ENCODE measurements around the gene RPP14.

The RPP14 gene

DNA sequence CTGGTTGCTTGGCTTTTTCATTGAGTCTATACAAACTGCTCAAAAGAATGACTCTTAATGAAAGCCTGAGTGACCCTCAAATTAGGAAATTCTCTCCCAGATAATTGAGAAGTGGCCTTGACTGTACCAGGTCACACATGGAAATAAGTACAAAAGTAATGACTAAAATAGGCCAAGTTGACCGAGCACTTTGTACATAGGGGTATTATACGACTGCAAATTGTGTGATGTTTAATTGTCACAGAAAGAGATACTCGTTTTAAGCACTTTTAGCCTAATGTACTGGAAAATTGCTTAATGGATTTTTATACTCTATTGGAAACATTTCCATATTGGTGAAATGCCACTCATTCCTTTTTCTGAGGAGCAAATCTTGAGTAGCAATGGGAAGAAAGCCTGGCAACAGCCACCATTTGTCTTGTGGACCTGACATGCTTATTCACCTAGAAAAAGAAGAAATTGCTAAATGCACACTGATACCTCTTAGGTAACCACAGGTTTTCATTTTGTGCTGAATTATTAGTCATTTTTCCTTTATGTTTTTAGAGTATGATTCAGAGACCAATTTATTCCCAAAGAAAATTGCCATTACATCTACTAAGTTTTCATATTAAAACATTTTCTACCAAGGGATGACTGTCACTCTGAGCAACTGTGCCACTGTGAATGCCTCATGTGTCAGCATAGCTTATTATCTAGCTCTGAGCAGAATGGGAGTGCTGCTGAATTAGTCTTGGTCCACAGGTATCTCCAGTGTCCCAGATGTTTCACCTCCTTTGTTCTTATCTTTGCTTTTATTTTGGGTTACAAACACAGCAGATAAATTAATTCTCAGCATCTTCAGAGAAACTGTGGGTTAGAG, 17.7 kb downstream of the RPP14 start:
- Histone ChIP-seq H3K27me3 (ENCODE audit: control insufficient read depth in 1 of 2, insufficient read depth in 2 of 2, low read length in 2 of 2) (no peaks in the 10 kb centered on the region), H3K9ac (ENCODE audit: low read length) (no peak overlapping the region)

DNA sequence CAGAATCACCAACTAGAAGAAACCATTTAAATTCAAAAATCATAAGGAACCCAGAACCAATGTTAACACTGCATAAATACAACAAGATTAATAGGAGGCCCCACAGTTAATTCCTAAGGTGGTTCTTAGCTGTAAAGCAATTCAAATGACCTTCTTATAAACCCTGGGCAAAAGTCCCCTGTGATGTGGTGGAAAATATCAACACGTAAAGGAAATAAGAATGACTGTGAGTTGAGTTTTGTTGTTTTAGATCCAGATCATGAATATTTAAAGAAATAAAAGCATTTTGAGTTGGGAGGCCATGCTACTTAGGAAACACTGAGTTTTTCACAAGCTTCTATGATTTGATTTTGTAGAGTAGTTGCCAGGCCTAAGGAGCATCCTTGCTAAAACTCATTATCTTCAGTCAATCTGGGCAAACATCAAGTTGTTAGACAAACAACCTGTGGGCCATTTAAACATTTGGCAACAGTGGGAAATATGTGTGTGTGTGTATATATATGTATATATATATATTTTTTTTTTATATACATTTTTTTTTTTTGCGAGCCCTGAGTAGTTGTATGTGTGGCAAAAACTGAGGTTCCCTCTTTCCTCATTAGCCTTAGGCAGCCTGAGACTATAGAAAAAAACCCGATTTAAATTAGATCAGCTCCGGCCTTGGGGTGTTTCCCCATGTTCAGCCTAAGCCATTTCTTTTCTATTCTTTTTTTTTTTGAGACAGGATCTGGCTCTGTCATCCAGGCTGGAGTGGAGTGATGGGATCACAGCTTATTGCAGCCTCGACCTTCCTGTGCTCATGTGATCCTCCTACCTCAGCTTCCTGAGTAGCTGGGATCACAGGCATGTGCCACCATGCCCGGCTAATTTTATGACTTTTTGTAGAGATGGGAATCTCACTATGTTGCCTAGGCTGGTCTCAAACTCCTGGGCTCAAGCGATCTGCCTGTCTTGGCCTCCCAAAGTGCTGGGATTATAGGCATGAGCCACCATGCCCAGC, 18.6 kb downstream of the RPP14 start:
- no peak overlapping the region for H3K27ac ChIP-seq (ENCODE audit: low read depth, low read length)
- H3K9me3 ChIP-seq (ENCODE audit: low read length), result no peaks in the 10 kb centered on the region
- peaks cover 11% of the 10 kb centered on the region for H3K4me1 ChIP-seq (ENCODE audit: insufficient read depth, low read length)
- H3K9ac ChIP-seq (ENCODE audit: low read length), result no peak overlapping the region
- no peak overlapping the region for H3K4me3 ChIP-seq (ENCODE audit: low read depth in 1 of 2, low read length in 2 of 2)
- H3K36me3 ChIP-seq (ENCODE audit: insufficient read depth, low read length), result no peaks in the 10 kb centered on the region
- no peaks in the 10 kb centered on the region for H3K27me3 ChIP-seq (ENCODE audit: control insufficient read depth in 1 of 2, insufficient read depth in 2 of 2, low read length in 2 of 2)

More for the DNA sequence above, 17.7 kb downstream of the RPP14 start:
- H3K4me3 ChIP-seq (ENCODE audit: low read depth in 1 of 2, low read length in 2 of 2), result no peak overlapping the region
- no peak overlapping the region for H3K27ac ChIP-seq (ENCODE audit: low read depth, low read length)
- no peaks in the 10 kb centered on the region for H3K9me3 ChIP-seq (ENCODE audit: low read length)
- peaks cover 5% of the 10 kb centered on the region for H3K36me3 ChIP-seq (ENCODE audit: insufficient read depth, low read length)
- H3K4me1 ChIP-seq (ENCODE audit: insufficient read depth, low read length), result peaks cover 11% of the 10 kb centered on the region

DNA sequence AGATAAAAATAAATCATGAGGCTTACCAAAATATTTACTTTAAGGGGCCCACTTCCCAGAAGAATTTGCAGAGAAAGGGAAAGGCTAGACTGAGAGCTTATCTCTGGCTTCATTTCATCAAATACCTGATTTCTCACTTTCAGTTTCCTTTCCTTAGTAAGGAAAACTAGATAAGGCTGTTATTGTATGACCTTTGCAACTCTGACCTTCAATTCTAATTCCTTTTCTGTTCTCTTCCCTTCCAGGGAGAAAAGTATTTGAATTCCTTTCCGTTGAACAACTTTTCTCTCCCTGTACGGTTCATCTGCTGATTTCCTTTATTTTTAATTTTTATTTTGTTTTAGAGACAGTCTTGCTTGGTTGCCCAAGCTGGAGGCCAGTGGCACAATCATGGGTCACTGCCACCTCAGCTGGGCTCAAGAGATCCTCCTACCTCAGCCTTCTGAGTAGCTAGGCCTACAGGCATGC, 19.5 kb downstream of the RPP14 start:
- Histone ChIP-seq H3K36me3 (ENCODE audit: insufficient read depth, low read length) (no peaks in the 10 kb centered on the region), H3K27me3 (ENCODE audit: control insufficient read depth in 1 of 2, insufficient read depth in 2 of 2, low read length in 2 of 2) (no peaks in the 10 kb centered on the region), H3K4me3 (ENCODE audit: low read depth in 1 of 2, low read length in 2 of 2) (no peak overlapping the region), H3K27ac (ENCODE audit: low read depth, low read length) (no peak overlapping the region), H3K9ac (ENCODE audit: low read length) (no peak overlapping the region), H3K4me1 (ENCODE audit: insufficient read depth, low read length) (peaks cover 11% of the 10 kb centered on the region), H3K9me3 (ENCODE audit: low read length) (no peaks in the 10 kb centered on the region)

DNA sequence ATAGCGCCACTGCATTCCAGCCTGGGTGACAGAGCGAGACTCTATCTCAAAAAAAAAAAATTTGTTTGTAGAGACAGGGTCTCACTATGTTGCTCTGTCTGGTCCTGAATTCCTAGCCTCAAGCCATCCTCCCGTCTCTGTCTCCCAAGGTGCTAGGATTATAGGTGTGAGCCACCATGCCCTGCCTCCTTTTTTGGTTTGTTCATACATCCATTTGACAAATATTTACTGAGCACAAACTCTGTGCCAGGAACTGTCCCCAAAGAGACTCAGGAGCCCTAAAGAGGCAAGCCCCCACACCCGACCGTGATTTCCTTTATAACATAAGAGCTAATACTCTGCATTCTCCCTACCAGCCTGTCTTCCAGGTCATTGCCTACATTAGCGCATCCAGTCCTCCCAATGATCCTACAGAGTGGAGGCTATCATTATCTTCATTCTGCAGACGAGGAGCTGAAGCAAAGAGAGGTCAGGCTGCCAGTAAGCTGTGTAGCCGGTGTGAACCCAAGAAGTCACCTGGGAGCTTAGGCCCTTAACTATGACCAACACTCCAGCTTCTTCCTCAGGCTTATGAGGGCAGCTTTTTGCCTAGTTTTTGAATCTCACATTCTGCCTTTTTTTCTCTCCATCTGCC, 20.3 kb downstream of the RPP14 start:
- no peak overlapping the region for H3K9ac ChIP-seq (ENCODE audit: low read length)
- H3K36me3 ChIP-seq (ENCODE audit: insufficient read depth, low read length), result no peaks in the 10 kb centered on the region
- H3K4me3 ChIP-seq (ENCODE audit: low read depth in 1 of 2, low read length in 2 of 2), result no peak overlapping the region
- H3K27ac ChIP-seq (ENCODE audit: low read depth, low read length), result no peak overlapping the region
- H3K9me3 ChIP-seq (ENCODE audit: low read length), result no peaks in the 10 kb centered on the region
- H3K27me3 ChIP-seq (ENCODE audit: control insufficient read depth in 1 of 2, insufficient read depth in 2 of 2, low read length in 2 of 2), result no peaks in the 10 kb centered on the region
- H3K4me1 ChIP-seq (ENCODE audit: insufficient read depth, low read length), result peaks cover 8% of the 10 kb centered on the region

DNA sequence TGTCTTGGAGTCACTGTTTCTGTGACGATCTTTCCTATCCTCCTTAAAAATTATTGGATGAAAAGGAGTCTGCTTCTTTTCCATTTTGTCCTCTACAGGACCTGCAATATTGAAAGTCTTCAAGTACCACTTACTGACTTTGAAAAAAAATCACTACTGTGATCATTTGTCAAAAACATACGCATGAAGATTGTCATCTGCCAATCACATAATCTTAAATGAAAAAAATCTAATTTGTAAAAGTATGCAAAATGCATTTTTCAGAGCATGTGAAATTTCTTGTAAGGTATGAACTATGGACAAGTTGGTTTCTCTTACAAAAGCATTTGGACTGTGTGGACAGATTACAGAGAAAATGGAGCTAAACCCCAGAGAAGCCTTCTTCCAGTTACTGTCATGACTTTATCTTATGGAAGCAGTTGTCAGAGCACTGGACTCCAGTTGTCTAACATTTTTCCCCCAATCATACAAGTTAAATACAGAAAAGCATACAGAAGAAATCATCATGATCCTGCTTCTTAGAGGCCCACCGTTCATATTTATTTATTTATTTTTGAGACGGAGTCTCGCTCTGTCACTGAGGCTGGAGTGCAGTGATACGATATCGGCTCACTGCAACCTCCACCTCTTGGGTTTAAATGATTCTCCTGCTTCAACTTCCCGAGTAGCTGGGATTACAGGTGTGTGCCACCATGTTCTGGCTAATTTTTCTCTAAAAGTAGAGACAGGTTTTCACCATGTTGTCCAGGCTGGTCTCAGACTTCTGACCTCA, 23.3 kb downstream of the RPP14 start:
- Histone ChIP-seq H3K36me3 (ENCODE audit: insufficient read depth, low read length) (no peaks in the 10 kb centered on the region), H3K27me3 (ENCODE audit: control insufficient read depth in 1 of 2, insufficient read depth in 2 of 2, low read length in 2 of 2) (no peaks in the 10 kb centered on the region), H3K4me1 (ENCODE audit: insufficient read depth, low read length) (peaks cover 19% of the 10 kb centered on the region), H3K9me3 (ENCODE audit: low read length) (no peaks in the 10 kb centered on the region), H3K9ac (ENCODE audit: low read length) (no peak overlapping the region), H3K27ac (ENCODE audit: low read depth, low read length) (no peak overlapping the region), H3K4me3 (ENCODE audit: low read depth in 1 of 2, low read length in 2 of 2) (no peak overlapping the region)

DNA sequence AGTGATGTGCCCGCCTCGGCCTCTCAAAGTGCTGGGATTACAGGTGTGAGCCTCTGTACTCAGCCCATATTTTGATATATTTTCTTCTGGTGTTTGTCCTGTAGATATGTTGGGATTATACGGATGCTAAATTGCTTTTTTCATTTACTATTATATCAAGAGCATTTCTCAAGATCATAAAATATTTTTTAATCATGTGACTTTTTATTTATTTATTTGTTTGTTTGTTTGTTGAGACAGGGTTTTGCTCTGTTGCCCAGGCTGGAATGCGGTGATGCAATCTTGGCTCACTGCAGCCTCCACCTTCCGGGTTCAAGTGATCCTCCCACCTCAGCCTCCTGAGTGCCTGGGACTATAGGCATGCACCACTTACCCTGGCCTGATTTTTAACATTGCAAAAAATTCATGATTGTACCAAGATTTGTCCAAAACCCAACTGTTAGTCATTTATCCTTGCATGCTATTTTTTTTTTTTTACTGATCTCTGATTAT, 23.9 kb downstream of the RPP14 start:
- Histone ChIP-seq H3K27ac (ENCODE audit: low read depth, low read length) (no peak overlapping the region), H3K4me3 (ENCODE audit: low read depth in 1 of 2, low read length in 2 of 2) (no peak overlapping the region), H3K27me3 (ENCODE audit: control insufficient read depth in 1 of 2, insufficient read depth in 2 of 2, low read length in 2 of 2) (no peaks in the 10 kb centered on the region), H3K36me3 (ENCODE audit: insufficient read depth, low read length) (no peaks in the 10 kb centered on the region), H3K4me1 (ENCODE audit: insufficient read depth, low read length) (peaks cover 23% of the 10 kb centered on the region), H3K9ac (ENCODE audit: low read length) (no peak overlapping the region), H3K9me3 (ENCODE audit: low read length) (no peaks in the 10 kb centered on the region)

DNA sequence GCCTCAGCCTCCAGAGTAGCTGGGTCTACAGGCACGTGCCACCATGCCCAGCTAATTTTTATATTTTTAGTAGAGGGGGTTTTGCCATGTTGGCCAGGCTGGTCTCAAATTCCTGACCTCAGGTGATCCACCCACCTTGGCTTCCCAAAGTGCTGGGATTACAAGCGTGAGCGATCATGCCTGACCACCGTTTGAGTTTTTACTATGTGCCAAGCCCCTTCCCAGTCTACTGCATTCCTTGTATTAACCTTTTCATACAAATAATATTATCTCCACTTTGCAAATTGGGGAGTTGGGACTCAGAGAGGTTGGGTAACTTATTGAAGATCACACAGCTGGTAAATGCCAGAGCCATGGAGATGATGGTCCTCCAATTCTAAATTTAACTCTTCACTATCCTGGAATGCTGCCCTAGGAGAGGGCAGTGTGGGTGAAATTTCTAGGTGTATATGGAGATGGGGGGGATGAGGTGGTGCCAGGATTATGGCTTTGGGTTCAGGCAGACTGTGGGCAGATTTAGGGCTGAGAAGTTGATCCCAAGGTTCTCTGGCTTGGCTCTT, 25.6 kb downstream of the RPP14 start:
- peak overlapping the region in 1 of 2 donors; percentile 71 for H3K4me3 ChIP-seq (ENCODE audit: low read depth in 1 of 2, low read length in 2 of 2)
- no peaks in the 10 kb centered on the region for H3K36me3 ChIP-seq (ENCODE audit: insufficient read depth, low read length)
- no peaks in the 10 kb centered on the region for H3K27me3 ChIP-seq (ENCODE audit: control insufficient read depth in 1 of 2, insufficient read depth in 2 of 2, low read length in 2 of 2)
- H3K9me3 ChIP-seq (ENCODE audit: low read length), result no peaks in the 10 kb centered on the region
- H3K27ac ChIP-seq (ENCODE audit: low read depth, low read length), result no peak overlapping the region
- H3K9ac ChIP-seq (ENCODE audit: low read length), result no peak overlapping the region
- H3K4me1 ChIP-seq (ENCODE audit: insufficient read depth, low read length), result peaks cover 30% of the 10 kb centered on the region

DNA sequence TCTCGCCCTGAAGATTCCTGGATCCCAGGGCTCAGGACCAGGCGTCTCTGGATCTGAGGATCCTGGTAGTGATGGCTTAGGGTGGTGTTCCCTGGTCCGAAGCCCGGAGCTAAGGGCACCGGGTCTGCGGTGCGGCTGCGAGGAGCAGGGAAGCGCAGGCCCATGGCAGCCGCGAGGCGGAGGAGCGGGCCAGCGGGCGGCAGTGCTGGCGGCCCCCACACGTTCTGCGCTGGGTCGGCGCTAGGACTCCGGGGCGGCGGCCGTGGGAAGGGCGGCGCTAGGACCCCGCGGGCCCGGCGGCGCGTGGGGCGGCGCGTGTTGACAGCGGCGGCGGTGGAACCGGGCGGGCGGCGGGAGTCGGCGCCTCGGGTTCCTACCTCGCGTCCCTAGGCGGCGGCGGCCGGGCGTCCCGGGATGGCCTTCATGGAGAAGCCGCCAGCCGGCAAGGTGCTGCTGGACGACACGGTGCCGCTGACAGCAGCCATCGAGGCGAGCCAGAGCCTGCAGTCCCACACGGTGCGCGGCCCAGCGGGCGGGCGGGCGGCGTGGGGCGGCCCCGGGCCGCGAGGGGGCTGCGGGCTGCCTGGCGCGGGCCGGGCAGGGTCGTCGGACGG, 26.6 kb downstream of the RPP14 start, which contains the start of gene PXK:
Gene PXK, plus strand, starts transcription at position 318 of the 614 bp plus-strand sequence. Its CDS starts 97 bp downstream, at position 415.
- Histone ChIP-seq H3K36me3 (ENCODE audit: insufficient read depth, low read length) (no peaks in the 10 kb centered on the region), H3K4me3 (ENCODE audit: low read depth in 1 of 2, low read length in 2 of 2) (peak within 1 kb of the TSS; percentile 65 to 71), H3K27me3 (ENCODE audit: control insufficient read depth in 1 of 2, insufficient read depth in 2 of 2, low read length in 2 of 2) (no peaks in the 10 kb centered on the region), H3K9me3 (ENCODE audit: low read length) (no peaks in the 10 kb centered on the region), H3K9ac (ENCODE audit: low read length) (peak within 1 kb of the TSS; percentile 67), H3K4me1 (ENCODE audit: insufficient read depth, low read length) (peaks cover 31% of the 10 kb centered on the region), H3K27ac (ENCODE audit: low read depth, low read length) (peak within 1 kb of the TSS; percentile 76)

DNA sequence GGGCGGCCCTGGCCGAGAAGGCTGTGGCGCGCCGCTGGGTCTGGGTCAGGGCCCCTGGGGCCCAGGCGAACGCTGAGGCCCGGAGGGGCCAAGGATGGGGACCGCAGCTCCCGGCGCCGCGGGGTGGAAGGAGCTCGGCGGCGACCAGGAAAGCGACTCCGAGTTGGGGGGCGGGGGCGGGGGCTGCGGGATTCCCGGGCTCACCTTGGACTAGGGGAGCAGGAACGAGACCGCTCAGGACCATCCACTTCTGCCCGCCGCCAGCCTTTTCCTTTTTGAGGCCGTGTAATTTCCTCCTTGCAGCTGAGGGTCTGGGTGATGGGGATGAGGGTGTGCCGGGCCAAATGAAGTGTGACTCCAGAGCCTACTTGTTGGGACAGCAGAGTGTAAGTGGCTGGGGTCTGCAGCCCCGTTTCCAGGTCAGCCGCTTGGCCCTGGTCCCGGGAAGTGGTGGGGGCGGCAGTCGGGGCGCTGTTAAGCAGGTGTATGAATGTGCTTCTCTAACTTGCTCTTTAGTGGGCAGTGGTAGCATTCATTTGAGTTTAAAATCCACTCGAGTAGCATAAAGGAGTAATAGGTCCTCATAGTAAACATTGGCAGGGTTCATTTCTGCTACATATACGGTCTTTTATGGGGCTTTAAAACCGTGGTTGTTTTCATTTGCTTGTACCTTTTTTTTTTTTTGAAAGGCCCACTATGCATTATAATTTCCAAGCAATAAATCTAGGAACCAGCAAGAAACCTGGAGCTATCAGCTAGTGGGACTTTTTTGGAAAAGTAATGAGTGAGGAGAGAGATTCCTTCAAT, 27.4 kb downstream of the RPP14 start:
- peaks cover 31% of the 10 kb centered on the region for H3K4me1 ChIP-seq (ENCODE audit: insufficient read depth, low read length)
- no peaks in the 10 kb centered on the region for H3K36me3 ChIP-seq (ENCODE audit: insufficient read depth, low read length)
- H3K27me3 ChIP-seq (ENCODE audit: control insufficient read depth in 1 of 2, insufficient read depth in 2 of 2, low read length in 2 of 2), result no peaks in the 10 kb centered on the region
- peak overlapping the region; percentile 65 to 66 for H3K4me3 ChIP-seq (ENCODE audit: low read depth in 1 of 2, low read length in 2 of 2)
- peak overlapping the region; percentile 74 for H3K27ac ChIP-seq (ENCODE audit: low read depth, low read length)
- peak overlapping the region; percentile 67 for H3K9ac ChIP-seq (ENCODE audit: low read length)
- no peaks in the 10 kb centered on the region for H3K9me3 ChIP-seq (ENCODE audit: low read length)

Data from muscle layer of colon (tissue), 2 donors.